IPS-18c (cell line): ENCODE data around the gene IL17REL.
A peak's percentile ranks its signal among the peaks of the same experiment; 100 is the strongest.

Experiments used
- H3K4me3 ChIP-seq: 2 replicates; pipeline ENCODE4 v1.7.0; 2013; ENCODE audit warnings: low read depth, mild to moderate bottlenecking, low read length, moderate library complexity; ENCODE audit not compliant: insufficient read depth
- H3K9me3 ChIP-seq: one replicate; pipeline ENCODE4 v1.6.1; 2013; ENCODE audit warnings: mild to moderate bottlenecking, low read length, moderate library complexity; ENCODE audit not compliant: control insufficient read depth, insufficient read depth

Gene IL17REL

GRCh38 chr22:50012211-50013181, at the start of gene IL17REL:
Gene IL17REL (minus strand): TSS chr22:50012765. CDS start chr22:50012646, 119 bp downstream.
- no peaks in the 10 kb centered on the region for H3K9me3 ChIP-seq
- H3K4me3 ChIP-seq: no peak within 1 kb of the TSS

- H3K4me3 ChIP-seq: no peak overlapping the region
- no peaks in the 10 kb centered on the region for H3K9me3 ChIP-seq
Measured at GRCh38 chr22:50061824-50062355, 49.3 kb upstream of the IL17REL start.

GRCh38 chr22:50061141-50061823, 48.7 kb upstream of the IL17REL start:
- Histone ChIP-seq H3K4me3 (no peak overlapping the region), H3K9me3 (no peaks in the 10 kb centered on the region)

- H3K4me3 ChIP-seq: no peak overlapping the region
- H3K9me3 ChIP-seq: no peaks in the 10 kb centered on the region
Measured at GRCh38 chr22:50060441-50061140, 48.0 kb upstream of the IL17REL start.

- H3K9me3 ChIP-seq: no peaks in the 10 kb centered on the region
- H3K4me3 ChIP-seq: 0 out of 2 replicates have a peak overlapping the region, but pooled peaks have one; percentile 24
Measured at GRCh38 chr22:50059881-50060262, 47.3 kb upstream of the IL17REL start.

GRCh38 chr22:50058906-50059880, 46.6 kb upstream of the IL17REL start:
- no peaks in the 10 kb centered on the region for H3K9me3 ChIP-seq
- H3K4me3 ChIP-seq: peak overlapping the region; percentile 52

GRCh38 chr22:50058061-50058905, 45.7 kb upstream of the IL17REL start, which contains the start of gene TTLL8:
Gene TTLL8 (minus strand): TSS chr22:50058298.
- H3K4me3 ChIP-seq: peak within 1 kb of the TSS; percentile 52
- H3K9me3 ChIP-seq: no peaks in the 10 kb centered on the region

GRCh38 chr22:50057278-50058060, 44.9 kb upstream of the IL17REL start:
- Histone ChIP-seq H3K9me3 (no peaks in the 10 kb centered on the region), H3K4me3 (no peak overlapping the region)

- Histone ChIP-seq H3K9me3 (peaks cover 2% of the 10 kb centered on the region), H3K4me3 (no peak overlapping the region)
Measured at GRCh38 chr22:50056214-50056972, 43.8 kb upstream of the IL17REL start.

GRCh38 chr22:50053861-50054260, 41.3 kb upstream of the IL17REL start:
- Histone ChIP-seq H3K4me3 (no peak overlapping the region), H3K9me3 (peaks cover 2% of the 10 kb centered on the region)

- H3K9me3 ChIP-seq: peaks cover 2% of the 10 kb centered on the region
- H3K4me3 ChIP-seq: no peak overlapping the region
Measured at GRCh38 chr22:50051930-50052329, 39.4 kb upstream of the IL17REL start.

GRCh38 chr22:50049299-50050195, 37.0 kb upstream of the IL17REL start:
- H3K4me3 ChIP-seq: no peak overlapping the region
- peaks cover 4% of the 10 kb centered on the region for H3K9me3 ChIP-seq

- Histone ChIP-seq H3K4me3 (no peak overlapping the region), H3K9me3 (peaks cover 4% of the 10 kb centered on the region)
Measured at GRCh38 chr22:50048836-50049235, 36.3 kb upstream of the IL17REL start.
